NT2/D1 (cell line): ENCODE measurements around the gene RALGPS2.

Experiments used
- YY1 ChIP-seq: IDR thresholded peaks from 2 replicates; pipeline ENCODE4 v1.6.1; 2011; ENCODE audit not compliant: insufficient read length, insufficient read depth
- ZNF274 ChIP-seq: IDR thresholded peaks from 2 replicates; pipeline ENCODE4 v1.6.1; 2011; ENCODE audit warnings: mild to moderate bottlenecking, low read depth, low read length

GRCh38 chr1:178899402-178899801 lies 174.4 kb downstream of the RALGPS2 start:
- TF ChIP-seq ZNF274: no peak
- no peak for TF ChIP-seq YY1
